Osteoblast (primary cell): ENCODE measurements around the gene MRRF. TPM values are rescaled to one million over a fixed set of nuclear protein-coding genes. Genes with fewer than 3 reads are reported as not detected.

Experiments
- DNase-seq: peaks from one replicate; pipeline ENCODE4 v3.0.0; 2011; ENCODE audit warnings: low spot score, mixed read lengths; ENCODE audit not compliant: insufficient read length; ENCODE audit errors: missing footprints
- H2AFZ ChIP-seq: 2 replicates; pipeline ENCODE4 v1.6.0; 2011; ENCODE audit warnings: mild to moderate bottlenecking, low read length
- H3K27ac ChIP-seq: 2 replicates; pipeline ENCODE4 v1.5.1; 2011; ENCODE audit warnings: mild to moderate bottlenecking, low read depth, low read length, moderate library complexity
- H3K27me3 ChIP-seq: 2 replicates; pipeline ENCODE4 v1.6.0; 2012; ENCODE audit warnings: mild to moderate bottlenecking, control low read depth, inconsistent platforms, low read length, moderate library complexity; ENCODE audit not compliant: insufficient read depth
- H3K36me3 ChIP-seq: 2 replicates; pipeline ENCODE4 v1.5.1; 2011; ENCODE audit warnings: mild to moderate bottlenecking, low read length, control low read depth, moderate library complexity; ENCODE audit not compliant: insufficient read depth
- H3K4me1 ChIP-seq: 2 replicates; pipeline ENCODE4 v1.5.1; 2011; ENCODE audit warnings: mild to moderate bottlenecking, low read length, control low read depth, moderate library complexity; ENCODE audit not compliant: insufficient read depth
- H3K4me2 ChIP-seq: 2 replicates; pipeline ENCODE4 v1.6.0; 2011; ENCODE audit warnings: mild to moderate bottlenecking, low read length; ENCODE audit not compliant: insufficient read depth
- H3K4me3 ChIP-seq: fragments of 200-600 bp; sonication (generic); 3 replicates; pipeline ENCODE4 v1.5.1; 2012; ENCODE audit warnings: mild to moderate bottlenecking, low read length, inconsistent platforms; ENCODE audit not compliant: insufficient read depth
- H3K79me2 ChIP-seq: 2 replicates; pipeline ENCODE4 v1.6.0; 2012; ENCODE audit warnings: mild to moderate bottlenecking, low read length, control low read depth, inconsistent platforms; ENCODE audit not compliant: insufficient read depth
- H3K9me3 ChIP-seq: 2 replicates; pipeline ENCODE4 v1.5.1; 2011; ENCODE audit warnings: low read depth, low read length, control low read depth
- H4K20me1 ChIP-seq: 2 replicates; pipeline ENCODE4 v1.6.0; 2012; ENCODE audit warnings: mild to moderate bottlenecking, low read length, control low read depth; ENCODE audit not compliant: insufficient read depth
- total RNA-seq: library from RNA; depleted of rRNA; stranded (reverse); fragments of >200 nt; gene quantifications from 2 replicates; pipeline ENCODE4 v1.2.3, GENCODE V29; 2012
- TF ChIP-seq, protein P1 (sequence below): IDR thresholded peaks from 2 replicates; pipeline ENCODE4 v1.5.1; 2011; ENCODE audit warnings: mild to moderate bottlenecking, low read depth, low read length, moderate library complexity; ENCODE audit errors: extremely low read depth

MRRF gene
- total RNA-seq, 1 donor: 35.8 TPM

DNA sequence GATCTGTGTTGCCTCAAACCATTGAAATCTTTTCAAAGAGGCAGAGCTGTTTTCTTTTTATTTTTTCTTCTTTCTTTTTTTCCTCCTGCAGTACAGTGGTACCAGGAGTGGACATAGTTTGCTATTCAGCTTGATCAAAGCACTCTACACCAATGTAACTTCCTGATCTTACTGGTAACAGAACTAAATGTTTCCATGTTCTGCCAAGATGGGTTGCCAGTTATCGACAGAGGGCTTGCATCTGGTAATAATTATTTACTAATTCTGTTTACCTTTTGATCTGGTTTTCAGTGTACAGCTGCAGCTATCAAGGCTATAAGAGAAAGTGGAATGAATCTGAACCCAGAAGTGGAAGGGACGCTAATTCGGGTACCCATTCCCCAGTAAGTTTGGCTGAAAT is 26.8 kb downstream of the MRRF start:
- no peaks in the 10 kb centered on the region for H3K9me3 ChIP-seq
- H3K79me2 ChIP-seq: peaks cover 12% of the 10 kb centered on the region
- H3K4me3 ChIP-seq: no peak overlapping the region
- peaks cover 35% of the 10 kb centered on the region for H3K36me3 ChIP-seq
- no peaks in the 10 kb centered on the region for H4K20me1 ChIP-seq
- H3K4me2 ChIP-seq: no peak overlapping the region
- H2AFZ ChIP-seq: no peak overlapping the region
- TF ChIP-seq, protein P1, sequence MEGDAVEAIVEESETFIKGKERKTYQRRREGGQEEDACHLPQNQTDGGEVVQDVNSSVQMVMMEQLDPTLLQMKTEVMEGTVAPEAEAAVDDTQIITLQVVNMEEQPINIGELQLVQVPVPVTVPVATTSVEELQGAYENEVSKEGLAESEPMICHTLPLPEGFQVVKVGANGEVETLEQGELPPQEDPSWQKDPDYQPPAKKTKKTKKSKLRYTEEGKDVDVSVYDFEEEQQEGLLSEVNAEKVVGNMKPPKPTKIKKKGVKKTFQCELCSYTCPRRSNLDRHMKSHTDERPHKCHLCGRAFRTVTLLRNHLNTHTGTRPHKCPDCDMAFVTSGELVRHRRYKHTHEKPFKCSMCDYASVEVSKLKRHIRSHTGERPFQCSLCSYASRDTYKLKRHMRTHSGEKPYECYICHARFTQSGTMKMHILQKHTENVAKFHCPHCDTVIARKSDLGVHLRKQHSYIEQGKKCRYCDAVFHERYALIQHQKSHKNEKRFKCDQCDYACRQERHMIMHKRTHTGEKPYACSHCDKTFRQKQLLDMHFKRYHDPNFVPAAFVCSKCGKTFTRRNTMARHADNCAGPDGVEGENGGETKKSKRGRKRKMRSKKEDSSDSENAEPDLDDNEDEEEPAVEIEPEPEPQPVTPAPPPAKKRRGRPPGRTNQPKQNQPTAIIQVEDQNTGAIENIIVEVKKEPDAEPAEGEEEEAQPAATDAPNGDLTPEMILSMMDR: no peak
- no peak for DNase-seq
- H3K27ac ChIP-seq: no peak overlapping the region
- H3K27me3 ChIP-seq: no peaks in the 10 kb centered on the region
- no peaks in the 10 kb centered on the region for H3K4me1 ChIP-seq

DNA sequence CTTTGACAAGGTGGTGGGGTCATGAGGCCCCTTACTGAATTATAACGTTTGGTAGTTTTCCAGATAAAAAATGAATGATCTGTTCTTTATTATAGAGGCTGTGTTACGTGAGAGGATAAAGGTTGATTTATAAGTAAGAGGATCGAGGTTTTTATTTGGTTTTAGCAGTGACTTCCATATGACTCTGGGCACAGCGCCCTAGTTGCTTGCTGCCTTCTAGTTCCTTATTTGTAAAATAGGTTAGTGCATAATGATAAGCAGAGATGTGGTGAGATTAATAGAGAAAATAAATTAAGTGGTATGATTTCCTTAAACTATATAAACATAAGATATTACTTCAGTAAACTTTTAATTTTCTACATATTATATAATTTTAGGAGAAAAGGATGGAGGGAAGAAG is 29.8 kb downstream of the MRRF start:
- TF ChIP-seq, protein P1: no peak
- peaks cover under 1% of the 10 kb centered on the region for H4K20me1 ChIP-seq
- H3K27ac ChIP-seq: no peak overlapping the region

DNA sequence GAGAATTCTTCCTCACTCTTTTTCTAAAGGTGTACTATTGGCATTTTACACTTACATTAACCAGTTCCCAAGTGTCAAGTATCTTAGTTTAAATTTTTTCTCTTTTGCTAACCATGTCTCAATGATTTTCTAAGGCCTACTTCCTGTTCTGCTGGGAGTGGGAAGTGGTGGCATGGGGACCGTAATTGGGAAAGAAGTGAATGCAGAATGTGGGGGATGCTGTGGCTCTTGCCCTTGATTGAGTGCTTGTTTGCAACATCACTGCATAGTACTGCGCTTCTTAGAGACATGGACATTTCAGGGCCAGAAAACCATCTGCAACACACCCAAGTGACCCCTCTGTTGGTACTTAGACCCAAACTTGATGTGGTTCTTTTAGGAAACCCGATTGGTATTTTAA is 32.8 kb downstream of the MRRF start:
- Histone ChIP-seq H3K9me3 (no peaks in the 10 kb centered on the region), H3K27ac (no peak overlapping the region), H3K4me2 (no peak overlapping the region), H4K20me1 (peaks cover 10% of the 10 kb centered on the region), H3K27me3 (no peaks in the 10 kb centered on the region), H3K4me3 (no peak overlapping the region), H3K36me3 (peaks cover 19% of the 10 kb centered on the region), H3K4me1 (no peaks in the 10 kb centered on the region), H2AFZ (no peak overlapping the region), H3K79me2 (peaks cover 28% of the 10 kb centered on the region)
- TF ChIP-seq, protein P1: no peak
- no peak for DNase-seq

More for the DNA sequence above, 29.8 kb downstream of the MRRF start:
- no peak overlapping the region for H3K4me2 ChIP-seq
- DNase-seq: no peak
- H3K4me1 ChIP-seq: no peaks in the 10 kb centered on the region
- no peaks in the 10 kb centered on the region for H3K27me3 ChIP-seq
- H3K36me3 ChIP-seq: peaks cover 31% of the 10 kb centered on the region
- H3K4me3 ChIP-seq: no peak overlapping the region
- H3K79me2 ChIP-seq: peaks cover 19% of the 10 kb centered on the region
- H3K9me3 ChIP-seq: no peaks in the 10 kb centered on the region
- no peak overlapping the region for H2AFZ ChIP-seq

DNA sequence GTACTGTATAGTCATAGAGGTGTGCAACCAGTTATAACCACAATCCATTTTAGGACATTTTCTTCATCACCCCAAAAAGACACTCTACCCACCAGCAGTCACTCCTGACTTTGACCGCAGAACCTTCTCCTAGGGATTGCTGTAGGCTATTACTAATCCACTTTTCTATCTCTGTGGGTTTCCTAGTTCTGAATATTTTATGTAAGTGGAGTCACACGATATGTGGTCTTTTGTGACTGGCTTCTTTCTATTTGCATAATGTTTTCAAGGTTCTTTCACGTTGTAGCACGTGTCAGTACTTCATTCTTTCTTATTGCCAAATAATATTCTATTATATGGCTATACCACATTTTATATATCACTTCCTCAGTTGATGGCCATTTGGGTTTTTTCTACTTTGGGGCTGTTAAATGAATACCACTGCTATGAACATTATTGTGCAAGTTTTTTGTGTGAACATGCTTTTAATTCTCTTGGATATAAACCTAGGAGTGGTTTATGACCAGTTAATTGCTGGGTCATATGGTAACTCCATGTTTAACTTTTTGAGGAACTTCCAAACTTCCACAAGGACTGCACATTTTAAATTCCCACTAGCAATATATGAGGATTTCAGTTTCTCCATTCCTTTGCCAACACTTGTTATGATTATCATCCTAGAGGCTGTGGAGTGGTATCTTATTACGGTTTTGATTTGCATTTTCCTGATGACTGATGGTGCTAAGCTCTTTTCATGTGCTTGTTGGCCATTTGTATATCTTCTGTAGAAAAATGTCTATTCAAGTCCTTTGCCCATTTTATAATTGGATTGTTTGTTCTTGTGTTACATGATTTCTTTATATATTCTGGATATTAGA is 37.8 kb downstream of the MRRF start:
- Histone ChIP-seq H3K4me2 (no peak overlapping the region), H4K20me1 (peaks cover 12% of the 10 kb centered on the region), H3K4me1 (peaks cover 14% of the 10 kb centered on the region), H3K27ac (no peak overlapping the region), H3K27me3 (no peaks in the 10 kb centered on the region), H3K36me3 (peaks cover 22% of the 10 kb centered on the region), H3K4me3 (no peak overlapping the region), H3K9me3 (no peaks in the 10 kb centered on the region), H2AFZ (no peak overlapping the region), H3K79me2 (peaks cover 19% of the 10 kb centered on the region)
- TF ChIP-seq, protein P1: no peak
- no peak for DNase-seq
